ENCODE results near the gene TRIO.

TRIO gene

DNA sequence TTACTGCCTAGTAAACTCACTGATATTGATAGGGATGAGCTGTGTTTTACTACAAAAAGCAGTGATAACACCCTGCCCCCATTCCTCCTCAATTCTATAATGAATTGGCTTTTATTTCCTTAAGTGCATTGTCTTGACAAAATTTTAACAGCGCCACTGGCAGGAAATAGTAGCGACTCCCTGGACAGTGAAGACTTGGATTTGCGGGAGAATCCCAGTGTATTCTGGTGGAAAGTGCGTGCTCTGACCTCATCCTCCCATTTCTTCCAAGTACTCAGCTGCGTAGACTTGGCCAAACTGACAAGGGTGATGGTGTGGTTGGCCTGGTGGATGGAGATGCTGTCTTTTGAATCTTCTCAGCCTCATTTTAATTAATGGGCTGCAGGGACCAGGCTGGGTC lies 5.3 kb downstream of the TRIO start:
- no peak for DNase-seq (ENCODE audit: low spot score)

DNA sequence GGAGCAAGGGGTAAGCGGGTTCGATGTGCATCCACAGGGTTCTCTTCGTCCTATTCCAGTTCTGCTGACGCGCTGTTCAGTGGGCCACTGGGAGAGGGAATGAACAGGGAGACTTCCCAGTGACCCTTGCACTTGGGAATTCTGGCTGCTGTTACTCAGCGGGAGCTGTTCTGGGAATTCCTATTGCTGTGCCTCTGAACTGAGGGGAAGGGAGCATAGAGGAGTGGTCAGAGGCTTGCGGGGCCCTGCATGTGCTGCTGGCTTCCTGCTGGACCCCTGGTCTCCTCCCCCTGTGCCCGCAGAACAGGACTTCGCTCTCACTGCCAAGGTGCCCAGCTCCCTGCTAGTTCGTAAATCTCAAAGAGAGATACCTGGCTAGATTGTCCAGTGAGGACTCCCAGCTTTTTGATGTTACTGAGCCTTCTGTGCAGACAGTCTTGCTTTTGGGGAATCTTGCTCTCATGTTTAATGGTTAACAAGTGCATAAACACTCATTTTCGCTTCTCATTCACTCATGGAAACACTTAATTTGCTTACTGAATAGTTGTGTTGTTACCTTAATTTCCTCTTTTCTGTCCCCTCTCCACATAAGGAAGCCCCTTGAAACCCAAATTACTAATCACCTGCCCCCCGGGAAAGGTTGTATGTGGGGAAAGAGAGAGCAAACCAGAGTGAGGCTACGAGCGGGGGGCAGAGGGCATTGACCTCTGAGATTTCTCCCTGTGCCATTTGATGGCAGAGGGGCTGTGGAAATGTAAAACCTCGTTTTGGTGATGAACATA lies 5.9 kb downstream of the TRIO start:
- DNase-seq (ENCODE audit: low spot score): no peak

DNA sequence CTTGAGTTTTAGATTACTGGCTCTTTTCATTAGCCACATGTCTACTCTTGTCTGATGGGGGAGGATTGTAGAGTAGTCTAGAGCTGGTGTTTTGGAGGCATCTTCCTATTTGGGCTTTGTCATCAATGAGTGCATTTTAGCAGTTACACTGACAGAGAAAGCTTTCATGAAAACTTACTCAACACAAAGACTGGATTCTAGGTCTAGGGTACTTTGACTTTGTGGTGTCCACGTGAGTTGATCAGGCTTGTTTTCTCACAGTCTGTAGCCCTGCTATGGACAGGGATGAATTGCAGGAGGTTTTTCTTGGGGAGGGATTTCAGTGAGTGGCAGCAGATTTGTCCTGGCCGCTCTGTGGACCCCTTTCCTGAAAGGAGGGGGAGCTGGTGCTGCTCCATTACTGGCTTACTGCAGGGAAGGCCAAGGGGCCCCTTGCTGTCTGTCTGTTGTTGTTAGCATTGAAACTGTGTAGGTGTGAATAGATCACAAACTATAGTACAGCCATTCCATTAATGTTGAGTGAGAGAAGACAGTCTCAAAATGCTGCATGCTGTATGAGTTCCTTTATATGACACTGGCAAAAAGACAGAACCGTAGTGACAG lies 6.6 kb downstream of the TRIO start:
- DNase-seq (ENCODE audit: low spot score): no peak

DNA sequence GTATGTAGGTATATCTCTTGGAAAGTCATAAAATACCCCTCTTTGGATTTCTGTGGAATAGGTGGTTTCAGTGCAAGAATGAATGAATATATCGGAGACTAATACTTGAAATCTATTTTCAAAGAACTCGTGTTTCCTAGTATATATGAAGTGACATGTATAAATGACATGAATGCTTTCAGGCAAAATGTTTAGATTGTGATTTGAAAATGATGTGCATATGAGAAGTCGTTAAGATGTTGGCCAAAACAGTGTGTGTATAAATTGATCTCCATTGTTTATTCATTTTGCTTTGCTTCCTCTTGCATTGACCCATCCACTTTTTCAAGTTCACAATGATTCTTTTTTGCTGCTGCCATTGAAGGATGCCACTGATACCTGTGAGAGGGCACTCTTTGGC lies 8.3 kb downstream of the TRIO start:
- DNase-seq (ENCODE audit: low spot score): no peak

- DNase-seq (ENCODE audit: low spot score): no peak
These were observed 10.1 kb downstream of the TRIO start for GRCh38 chr5:14153071-14153864.

DNA sequence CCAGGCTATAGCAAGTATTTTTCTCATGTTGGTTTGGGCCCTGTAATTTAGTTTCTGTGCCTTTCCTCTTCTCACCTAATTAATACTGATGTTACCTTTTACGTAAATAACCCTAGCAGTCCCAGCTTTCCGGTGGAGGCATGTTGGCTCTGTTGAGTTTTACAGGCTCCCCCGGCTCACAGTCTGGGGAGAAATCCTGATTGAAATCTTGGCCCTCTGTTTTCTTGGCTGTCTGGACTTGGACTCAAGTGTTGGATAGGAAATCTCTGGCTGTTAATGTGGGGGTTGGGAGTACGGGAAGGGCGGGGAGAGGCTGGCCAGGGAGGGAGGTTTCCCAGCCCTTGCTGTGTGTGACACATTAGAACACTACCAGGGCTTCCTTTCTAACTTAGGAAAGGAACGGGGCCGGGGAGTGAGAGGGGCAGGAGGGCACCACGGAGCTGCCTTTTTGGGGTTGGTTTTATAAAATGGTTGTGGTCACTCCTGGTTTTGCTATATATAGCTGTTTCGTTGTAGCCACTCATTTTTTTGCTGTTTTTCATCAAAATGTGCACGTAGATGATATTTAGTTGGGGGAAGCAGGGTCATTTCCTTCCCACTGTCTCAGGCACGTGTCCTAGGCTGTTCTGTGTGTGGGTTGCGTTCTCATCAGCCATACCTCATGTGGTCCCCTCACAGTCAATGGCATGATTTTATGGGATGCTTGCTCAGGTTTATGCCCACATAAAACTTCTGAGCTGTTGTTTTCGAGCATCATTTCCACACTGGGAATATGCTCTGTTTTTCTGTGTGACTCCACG lies 11.0 kb downstream of the TRIO start:
- DNase-seq (ENCODE audit: low spot score): no peak

DNA sequence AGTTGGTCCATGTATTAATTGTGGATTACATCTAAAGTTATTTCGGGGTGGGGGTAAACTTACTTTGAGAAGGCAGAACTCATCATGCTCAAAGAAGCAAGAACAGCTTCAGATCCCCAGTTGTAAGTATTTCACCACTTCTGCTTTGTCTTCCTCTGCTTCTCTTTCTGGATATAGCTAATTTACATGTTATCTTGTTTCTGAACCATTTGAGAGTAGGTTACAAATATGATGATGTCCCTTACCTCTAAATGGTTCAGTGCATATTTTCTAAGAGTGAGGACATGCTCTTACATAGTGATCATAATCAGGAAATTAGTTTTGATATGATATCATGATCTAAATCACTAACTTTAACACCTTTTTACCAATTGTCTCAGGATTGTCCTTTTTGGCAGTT lies 11.9 kb downstream of the TRIO start:
- no peak for DNase-seq (ENCODE audit: low spot score)

GRCh38 chr5:14155739-14156138 lies 12.6 kb downstream of the TRIO start:
- no peak for DNase-seq (ENCODE audit: low spot score)

DNA sequence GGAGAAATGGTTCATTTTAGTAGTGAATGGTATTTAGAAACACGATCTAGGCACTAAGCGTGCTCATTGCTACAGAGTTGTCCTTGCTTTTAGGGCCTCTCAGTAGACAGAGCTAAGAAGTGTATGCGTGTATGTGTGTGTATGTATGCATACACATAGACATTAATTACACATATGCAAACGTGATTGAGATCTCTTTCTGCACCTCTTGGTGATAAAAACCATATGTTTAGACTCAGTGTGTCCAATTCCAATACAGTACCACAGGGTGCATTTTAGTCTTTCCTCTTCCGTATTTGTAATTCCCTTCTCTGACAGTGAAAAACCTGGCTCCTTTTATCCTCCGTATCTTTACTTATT lies 13.1 kb downstream of the TRIO start:
- DNase-seq (ENCODE audit: low spot score): no peak

GRCh38 chr5:14156650-14157492 lies 13.7 kb downstream of the TRIO start:
- DNase-seq (ENCODE audit: low spot score): no peak

DNA sequence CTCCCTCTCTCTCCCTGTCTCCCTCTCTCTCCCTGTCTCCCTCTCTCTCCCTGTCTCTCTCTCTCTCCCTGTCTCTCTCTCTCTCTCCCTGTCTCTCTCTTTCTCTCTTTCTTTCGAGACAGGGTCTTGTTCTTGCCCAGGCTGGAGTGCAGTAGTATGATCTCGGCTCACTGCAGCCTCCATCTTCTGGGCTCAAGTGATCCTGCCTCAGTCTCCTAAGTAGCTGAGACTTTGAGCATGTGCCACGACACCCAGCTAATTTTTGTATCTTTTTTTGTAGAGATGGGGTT lies 14.3 kb downstream of the TRIO start:
- DNase-seq (ENCODE audit: low spot score): no peak

- DNase-seq (ENCODE audit: low spot score): no peak
These were observed 15.9 kb downstream of the TRIO start for GRCh38 chr5:14158890-14159666.

DNA sequence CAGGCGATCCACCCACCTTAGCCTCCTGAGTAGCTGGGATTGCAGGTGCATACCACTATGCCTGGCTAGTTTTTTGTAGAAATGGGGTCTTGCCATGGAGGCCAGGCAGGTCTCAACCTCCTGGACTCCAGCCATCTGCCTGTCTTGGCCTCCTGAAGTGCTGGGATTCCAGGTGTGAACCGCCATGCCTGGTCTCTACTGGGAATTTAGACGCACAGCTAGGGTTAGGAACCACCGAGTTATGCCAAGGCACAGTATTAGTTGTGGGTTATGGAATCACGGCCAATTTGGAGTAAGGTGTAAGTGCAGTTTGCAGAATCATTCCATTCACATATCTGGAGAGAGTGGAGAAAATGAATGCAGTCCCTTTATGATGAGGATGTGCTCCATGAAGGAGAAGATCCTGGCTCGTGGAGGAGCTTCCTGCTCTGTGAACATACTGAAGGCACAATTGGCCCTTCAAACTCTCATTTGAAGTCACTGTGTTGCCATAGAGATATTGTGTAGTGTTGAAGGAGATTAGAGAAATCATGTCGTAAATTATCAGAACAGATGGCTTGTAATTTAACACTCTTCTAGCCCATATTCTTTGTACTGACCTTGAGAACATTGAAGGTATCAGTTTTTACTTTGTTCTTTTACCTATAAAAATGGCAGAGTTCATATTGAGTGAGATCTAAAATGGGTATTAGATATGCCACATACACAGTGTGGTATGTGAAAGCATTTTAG lies 18.8 kb downstream of the TRIO start:
- no peak for DNase-seq (ENCODE audit: low spot score)

DNA sequence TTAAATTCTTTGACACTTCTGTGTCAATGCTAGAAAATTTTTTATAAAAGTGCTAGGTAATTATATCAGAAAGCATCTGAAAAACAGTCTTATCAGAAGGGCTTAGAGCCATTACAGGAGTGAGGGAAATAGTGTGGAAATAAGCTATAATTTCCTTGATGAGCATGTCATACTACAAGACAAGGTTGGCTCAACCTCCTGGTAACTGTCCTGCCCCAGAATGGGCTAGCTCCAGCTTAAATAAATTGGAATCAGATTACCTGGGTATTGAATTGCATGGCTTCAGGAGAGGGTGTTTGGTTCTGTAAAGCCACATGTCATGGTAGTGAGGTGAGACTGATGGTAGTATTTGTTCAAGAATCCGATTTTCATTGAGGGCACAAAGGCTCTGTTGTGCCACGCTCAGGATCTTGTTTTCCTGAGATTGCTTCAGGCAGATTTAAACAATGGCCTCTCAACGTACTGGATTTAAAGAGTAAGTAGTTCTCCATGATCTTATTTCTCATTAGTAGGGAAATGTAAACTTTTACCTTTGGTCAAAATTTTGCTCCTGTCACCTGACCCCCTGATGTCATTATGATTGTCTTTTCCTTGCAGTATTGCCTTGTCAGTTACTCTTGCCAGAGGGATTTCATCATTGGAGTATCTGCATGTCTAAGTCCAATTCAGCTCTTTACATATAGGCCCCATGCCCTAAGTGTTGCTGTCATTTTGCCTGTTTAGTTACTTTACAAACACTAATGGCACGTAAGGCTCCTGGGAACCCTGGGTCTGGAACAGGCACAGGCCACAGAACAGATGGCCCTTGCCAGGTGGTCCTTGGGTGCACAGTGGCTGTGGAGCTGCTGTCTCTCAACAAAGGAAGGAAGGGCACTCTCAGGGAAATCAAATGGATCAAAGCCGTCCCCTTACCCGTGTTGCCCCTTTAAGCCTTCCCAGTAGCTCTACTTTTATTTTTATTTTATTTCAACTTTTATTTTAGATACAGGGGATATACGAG lies 21.3 kb downstream of the TRIO start:
- no peak for DNase-seq (ENCODE audit: low spot score)

GRCh38 chr5:14165375-14166106 lies 22.4 kb downstream of the TRIO start:
- no peak for DNase-seq (ENCODE audit: low spot score)

- no peak for DNase-seq (ENCODE audit: low spot score)
These were observed 23.3 kb downstream of the TRIO start for GRCh38 chr5:14166437-14166836.

- DNase-seq (ENCODE audit: low spot score): no peak
These were observed 24.2 kb downstream of the TRIO start for GRCh38 chr5:14167211-14167845.

Measured in ecto neural progenitor cell (in vitro differentiated cells).